AG10803 (cell line): ENCODE data around the gene SMAD6.

ENCODE experiments used
- DNase-seq: peaks from one replicate; pipeline ENCODE4 v3.0.0; 2010; ENCODE audit warnings: low read depth
- H3K4me3 ChIP-seq: 2 replicates; pipeline ENCODE4 v1.5.1; 2011; ENCODE audit warnings: mild to moderate bottlenecking, low read length, control low read depth
- CTCF ChIP-seq: conservative IDR thresholded peaks from 2 replicates; pipeline ENCODE4 v1.5.1; 2011; ENCODE audit warnings: mild to moderate bottlenecking, low read length, control low read depth, inconsistent platforms

Gene SMAD6

DNA sequence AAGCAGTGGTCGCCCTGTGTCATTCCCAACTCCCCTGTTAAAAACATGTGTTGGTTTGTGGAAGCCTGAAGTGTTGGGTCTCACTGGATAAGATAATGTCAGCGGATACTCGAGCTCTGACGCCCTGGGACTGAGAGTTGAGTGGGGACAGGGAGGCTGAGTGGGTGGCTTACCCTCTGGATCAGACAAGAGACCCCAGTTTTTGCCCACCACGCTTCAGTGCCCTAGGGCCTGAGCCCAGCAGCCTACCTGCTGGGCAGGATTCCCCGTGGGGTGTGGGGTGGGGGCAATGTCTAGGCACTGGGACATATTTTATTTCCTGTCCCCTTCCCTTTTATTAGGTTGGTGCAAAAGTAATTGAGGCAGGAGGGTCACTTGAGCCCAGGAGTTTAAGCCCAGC lies 75.0 kb downstream of the SMAD6 start:
- no peak for DNase-seq
- TF ChIP-seq CTCF = no peak
- H3K4me3 ChIP-seq = no peak overlapping the region

DNA sequence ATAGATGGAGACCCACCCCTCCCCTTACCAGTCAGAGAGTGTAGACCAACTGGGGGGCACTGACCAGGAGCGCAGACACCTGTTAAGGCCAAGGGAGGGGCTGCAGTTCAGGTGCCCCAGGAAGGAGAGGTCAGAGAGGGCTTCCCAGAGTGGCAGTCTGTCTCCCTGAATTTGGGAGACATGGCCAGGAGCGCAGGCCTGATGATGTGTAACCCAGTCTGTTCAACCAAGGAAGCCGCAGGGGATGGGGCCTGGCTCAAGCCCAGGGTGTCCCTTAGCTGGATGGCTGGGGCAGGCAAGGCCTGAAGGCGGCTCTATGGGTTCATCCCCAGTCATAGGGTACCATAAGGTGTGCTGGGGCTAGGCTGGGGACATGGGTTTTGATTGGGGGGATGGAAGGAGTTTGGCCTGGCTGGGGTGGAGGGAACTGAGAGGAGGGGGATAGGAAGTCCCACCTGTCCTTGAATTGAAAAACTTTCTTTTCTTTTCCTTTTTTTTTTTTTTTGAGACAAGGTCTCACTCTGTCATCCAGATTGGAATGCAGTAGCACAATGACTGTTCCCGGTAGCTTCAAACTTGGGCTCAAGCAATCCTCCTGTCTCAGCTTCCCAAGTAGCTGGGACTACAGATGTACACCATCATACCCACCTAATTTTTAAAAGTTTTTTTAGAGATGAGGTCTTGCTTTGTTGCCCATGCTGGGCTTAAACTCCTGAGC lies 75.7 kb downstream of the SMAD6 start:
- DNase-seq = no peak
- TF ChIP-seq CTCF = no peak
- no peak overlapping the region for H3K4me3 ChIP-seq

- no peak overlapping the region for H3K4me3 ChIP-seq
- no peak for TF ChIP-seq CTCF
- no peak for DNase-seq
Measured at GRCh38 chr15:66778314-66778665, 76.3 kb downstream of the SMAD6 start.

- no peak for DNase-seq
- TF ChIP-seq CTCF = no peak
- no peak overlapping the region for H3K4me3 ChIP-seq
Measured at GRCh38 chr15:66778716-66779115, 76.7 kb downstream of the SMAD6 start.

GRCh38 chr15:66779331-66780009 lies 77.4 kb downstream of the SMAD6 start:
- DNase-seq = no peak
- no peak overlapping the region for H3K4me3 ChIP-seq
- no peak for TF ChIP-seq CTCF

DNA sequence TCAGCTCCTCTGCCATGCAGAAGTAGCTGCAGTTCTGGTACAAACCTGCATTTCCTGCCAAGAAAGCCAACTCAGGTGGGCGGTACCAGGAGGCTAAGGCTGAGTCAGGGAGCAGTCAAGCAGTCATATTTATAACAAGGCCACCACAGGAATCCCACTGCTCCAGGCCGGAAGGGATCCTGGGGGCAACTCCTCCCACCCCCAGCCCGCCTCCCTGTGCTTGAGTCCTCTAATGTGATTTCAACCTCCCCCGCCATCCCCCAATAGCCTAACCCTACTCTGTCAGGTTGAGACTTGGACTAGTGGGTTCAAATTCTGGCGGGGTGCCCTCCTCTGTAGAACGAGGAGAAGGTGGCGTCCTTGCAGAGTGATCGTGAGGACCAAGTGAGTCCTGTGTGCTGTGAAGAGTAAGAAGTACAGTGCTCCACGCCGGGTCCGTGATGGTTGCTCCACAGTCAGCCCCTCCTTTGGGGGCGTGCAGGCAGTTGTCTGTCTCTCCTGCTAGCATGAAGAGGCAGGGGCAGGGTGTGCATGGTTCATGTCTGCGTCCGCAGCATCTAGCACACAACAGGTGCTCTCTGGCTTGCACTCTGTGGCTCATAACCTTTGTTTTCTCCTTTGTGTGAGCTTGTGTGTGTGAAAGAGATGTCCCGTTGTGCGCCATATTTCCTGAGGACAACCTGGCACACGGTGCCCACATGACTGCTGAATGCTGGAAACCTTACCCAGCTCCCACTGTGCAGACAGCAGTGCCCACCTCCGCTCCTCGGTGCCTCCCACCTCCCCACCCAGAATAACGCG lies 78.3 kb downstream of the SMAD6 start:
- peak; percentile 81 for DNase-seq
- no peak for TF ChIP-seq CTCF
- no peak overlapping the region for H3K4me3 ChIP-seq
